ENCODE data around the gene PTPRH. TPM values are rescaled to one million over a fixed set of nuclear protein-coding genes. Genes with fewer than 3 reads are reported as not detected.
A peak's percentile ranks its signal among the peaks of the same experiment; 100 is the strongest.

The PTPRH gene
- total and polyA plus RNA-seq, 12 donors = 0.25 to 7.5 (median 2.4) TPM

- no peaks in the 10 kb centered on the region for H3K36me3 ChIP-seq
- H3K4me3 ChIP-seq = no peak overlapping the region
- no peaks in the 10 kb centered on the region for H3K9me3 ChIP-seq
- intact Hi-C loops (cut with DNase I) = no loop called here
- peaks cover 42 to 100% (median 98%) of the 10 kb centered on the region in 7 donors for H3K27me3 ChIP-seq
- H3K4me1 ChIP-seq = peaks cover 7 to 37% (median 21%) of the 10 kb centered on the region in 9 donors
- WGBS, 2 donors = 41 to 42% methylated on average over 2 of the region's 2 CpGs
- no peak overlapping the region for H3K27ac ChIP-seq
- TF ChIP-seq CTCF (IDR thresholded peaks at IDR 0.05) = no peak
- ATAC-seq (no peak), DNase-seq (no peak)
Observed at GRCh38 chr19:55176076-55176475, 33.2 kb downstream of the PTPRH start.

- DNase-seq (no peak), ATAC-seq (no peak)
- H3K4me3 ChIP-seq = no peak overlapping the region
- no peaks in the 10 kb centered on the region for H3K36me3 ChIP-seq
- TF ChIP-seq CTCF (IDR thresholded peaks at IDR 0.05) = no peak
- H3K27me3 ChIP-seq = peaks cover 42 to 100% (median 98%) of the 10 kb centered on the region in 7 donors
- intact Hi-C loops (cut with DNase I) = no loop called here
- H3K4me1 ChIP-seq = peaks cover 7 to 37% (median 21%) of the 10 kb centered on the region in 9 donors
- 55 to 65% methylated on average over 39 to 43 of the region's 43 CpGs for WGBS, 2 donors
- no peak overlapping the region for H3K27ac ChIP-seq
- no peaks in the 10 kb centered on the region for H3K9me3 ChIP-seq
Observed at GRCh38 chr19:55175117-55175867, 34.0 kb downstream of the PTPRH start.

- 58 to 67% methylated on average over 21 of the region's 21 CpGs for WGBS, 2 donors
- ATAC-seq = no peak
- TF ChIP-seq CTCF (IDR thresholded peaks at IDR 0.05) = no peak
- intact Hi-C loops (cut with DNase I) = no loop called here
- H3K9me3 ChIP-seq = no peaks in the 10 kb centered on the region
- DNase-seq = no peak
- peak overlapping the region in 1 of 10 donors; percentile 46 for H3K4me3 ChIP-seq
- no peak overlapping the region for H3K27ac ChIP-seq
- H3K4me1 ChIP-seq = peaks cover 7 to 30% (median 14%) of the 10 kb centered on the region in 9 donors
- H3K36me3 ChIP-seq = no peaks in the 10 kb centered on the region
- peaks cover 39 to 100% (median 98%) of the 10 kb centered on the region in 7 donors for H3K27me3 ChIP-seq
Observed at GRCh38 chr19:55174425-55175116, 34.7 kb downstream of the PTPRH start.

GRCh38 chr19:55173714-55174409, 35.4 kb downstream of the PTPRH start:
- WGBS, 2 donors = 0 to 1% methylated on average over 36 to 37 of the region's 37 CpGs
- Histone ChIP-seq H3K9me3 (no peaks in the 10 kb centered on the region), H3K27ac (peak overlapping the region in 1 of 10 donors; percentile 28), H3K4me3 (peak overlapping the region in 9 of 10 donors; percentile 15 to 52 (median 45)), H3K27me3 (peaks cover 36 to 100% (median 98%) of the 10 kb centered on the region in 7 donors), H3K4me1 (peaks cover 3 to 23% (median 11%) of the 10 kb centered on the region in 9 donors), H3K36me3 (no peaks in the 10 kb centered on the region)
- intact Hi-C loops (cut with DNase I) = no loop called here
- ATAC-seq = peak in 7 of 8 donors; percentile 41 to 80 (median 69)
- TF ChIP-seq CTCF (IDR thresholded peaks at IDR 0.05) = no peak
- peak; percentile 60 to 66 for DNase-seq
